ENCODE data around the gene RAPGEF4. TPM values are rescaled to one million over a fixed set of nuclear protein-coding genes. Genes with fewer than 3 reads are reported as not detected.

The RAPGEF4 gene
- polyA plus RNA-seq, 3 donors from 2014 or later, result not detected

DNA sequence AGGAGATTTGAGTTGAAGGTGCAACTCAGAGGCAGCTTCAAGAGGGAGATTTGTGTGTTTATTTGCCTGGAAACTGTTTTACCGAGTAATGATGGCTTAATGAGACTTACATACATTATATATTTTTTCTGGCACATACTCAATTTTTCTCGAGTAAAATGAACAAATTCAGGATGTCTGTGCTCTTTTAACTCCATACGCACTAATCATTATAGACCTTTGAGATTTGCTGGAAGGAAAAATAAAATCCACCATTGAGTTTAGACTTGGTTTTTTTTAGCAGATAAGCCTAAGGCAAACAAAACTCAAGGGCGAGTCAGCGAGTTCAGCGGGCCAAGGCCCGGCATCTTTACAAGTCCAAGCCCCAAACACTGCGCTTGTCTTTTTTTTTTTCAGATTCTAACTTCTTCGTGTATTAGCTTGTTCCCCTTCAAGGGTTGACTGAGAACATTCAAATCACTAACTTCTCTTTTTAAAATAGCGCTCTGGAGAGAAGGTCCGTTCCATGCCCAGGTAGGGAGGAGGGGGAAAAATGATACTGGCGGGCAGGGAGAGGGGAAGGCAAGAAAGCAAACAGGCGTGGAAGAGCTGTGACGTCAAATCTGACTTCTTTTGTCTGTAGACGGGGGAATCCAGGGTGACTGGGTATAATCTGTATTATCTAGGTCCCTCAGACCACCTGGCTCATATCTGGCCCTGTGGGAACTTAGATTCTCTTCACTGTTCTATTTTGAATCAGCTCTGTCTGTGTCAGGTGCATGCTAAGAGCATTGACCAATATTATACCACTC, 267.3 kb downstream of the RAPGEF4 start:
- H3K27ac Mint-ChIP-seq, result no peak overlapping the region

DNA sequence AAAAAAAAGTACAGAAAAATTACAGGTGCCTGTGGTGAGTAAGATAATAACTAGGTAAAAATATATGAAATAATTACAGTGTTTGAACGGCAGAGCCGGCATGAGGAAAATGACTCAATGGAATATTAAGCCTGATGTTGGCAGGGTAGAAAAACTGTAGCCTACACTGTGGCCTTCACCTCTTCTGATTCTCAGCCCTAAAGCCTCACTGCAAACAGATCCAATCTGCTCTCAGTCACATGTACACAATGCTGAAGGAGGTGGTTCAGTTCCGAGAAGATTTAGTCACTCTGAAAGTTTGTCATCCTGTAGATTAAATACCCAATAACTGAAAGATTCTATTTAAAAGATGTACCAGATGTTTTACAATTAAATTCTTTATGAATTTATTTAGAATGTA, 273.1 kb downstream of the RAPGEF4 start:
- Mint-ChIP-seq H3K4me1 (no peaks in the 10 kb centered on the region), H3K27me3 (ENCODE audit: low read depth in 3 of 3) (peaks cover 0 to 12% (median 8%) of the 10 kb centered on the region in 3 donors), H3K36me3 (no peaks in the 10 kb centered on the region), H3K27ac (no peak overlapping the region), H3K9me3 (no peaks in the 10 kb centered on the region), H3K4me3 (no peak overlapping the region)
- no peak for DNase-seq

More for the DNA sequence above, 267.3 kb downstream of the RAPGEF4 start:
- Mint-ChIP-seq H3K36me3 (no peaks in the 10 kb centered on the region), H3K9me3 (peaks cover 0 to 1% (median 0%) of the 10 kb centered on the region in 6 donors), H3K4me1 (no peaks in the 10 kb centered on the region), H3K4me3 (no peak overlapping the region), H3K27me3 (ENCODE audit: low read depth in 3 of 3) (peaks cover 3 to 5% (median 3%) of the 10 kb centered on the region in 3 donors)
- no peak for DNase-seq

DNA sequence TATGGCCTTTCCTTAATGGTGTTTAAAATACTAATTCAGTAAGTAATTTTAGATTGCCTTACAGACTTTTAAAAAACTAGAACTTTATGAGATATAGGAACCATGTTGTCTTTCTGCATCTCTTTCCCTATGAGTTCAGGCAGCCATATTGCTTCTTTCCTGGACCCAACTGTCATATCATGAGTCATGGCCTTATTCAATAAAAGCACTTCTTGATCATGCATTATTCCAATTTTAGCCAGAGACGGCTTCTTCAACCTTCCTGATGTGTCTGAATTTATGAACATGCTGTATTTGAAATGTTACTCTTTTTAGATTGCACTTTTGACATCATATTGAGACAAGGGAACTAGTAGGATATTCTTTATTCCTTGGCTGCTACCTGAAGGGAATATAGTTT, 274.6 kb downstream of the RAPGEF4 start:
- no peaks in the 10 kb centered on the region for H3K9me3 Mint-ChIP-seq
- no peaks in the 10 kb centered on the region for H3K4me1 Mint-ChIP-seq
- no peaks in the 10 kb centered on the region for H3K36me3 Mint-ChIP-seq
- peaks cover 0 to 12% (median 6%) of the 10 kb centered on the region in 3 donors for H3K27me3 Mint-ChIP-seq (ENCODE audit: low read depth in 3 of 3)
- H3K4me3 Mint-ChIP-seq, result no peak overlapping the region
- no peak overlapping the region for H3K27ac Mint-ChIP-seq
- no peak for DNase-seq

DNA sequence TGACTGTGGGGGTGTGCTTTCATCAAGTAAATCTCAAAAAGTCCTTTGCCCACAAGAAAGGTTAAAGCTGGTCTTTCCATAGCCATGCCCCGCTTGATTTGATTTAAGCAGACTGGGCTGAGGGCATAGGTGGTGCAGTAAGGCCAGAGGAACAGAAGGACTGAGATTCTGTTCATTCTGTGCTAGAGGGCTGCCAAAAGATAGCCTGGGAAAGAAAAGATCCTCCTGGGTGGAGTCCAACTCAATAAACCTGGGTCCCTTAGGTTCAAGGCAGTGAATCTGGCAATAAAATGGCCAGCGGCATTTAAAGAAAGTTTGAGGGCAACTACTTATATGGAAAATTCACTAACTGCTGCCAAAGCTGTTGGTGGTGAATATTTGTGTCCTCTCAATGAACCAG, 280.8 kb downstream of the RAPGEF4 start:
- Mint-ChIP-seq H3K27me3 (ENCODE audit: low read depth in 3 of 3) (peaks cover 2 to 5% (median 2%) of the 10 kb centered on the region in 3 donors), H3K9me3 (no peaks in the 10 kb centered on the region), H3K27ac (no peak overlapping the region), H3K4me3 (no peak overlapping the region), H3K36me3 (no peaks in the 10 kb centered on the region), H3K4me1 (no peaks in the 10 kb centered on the region)
- no peak for DNase-seq

DNA sequence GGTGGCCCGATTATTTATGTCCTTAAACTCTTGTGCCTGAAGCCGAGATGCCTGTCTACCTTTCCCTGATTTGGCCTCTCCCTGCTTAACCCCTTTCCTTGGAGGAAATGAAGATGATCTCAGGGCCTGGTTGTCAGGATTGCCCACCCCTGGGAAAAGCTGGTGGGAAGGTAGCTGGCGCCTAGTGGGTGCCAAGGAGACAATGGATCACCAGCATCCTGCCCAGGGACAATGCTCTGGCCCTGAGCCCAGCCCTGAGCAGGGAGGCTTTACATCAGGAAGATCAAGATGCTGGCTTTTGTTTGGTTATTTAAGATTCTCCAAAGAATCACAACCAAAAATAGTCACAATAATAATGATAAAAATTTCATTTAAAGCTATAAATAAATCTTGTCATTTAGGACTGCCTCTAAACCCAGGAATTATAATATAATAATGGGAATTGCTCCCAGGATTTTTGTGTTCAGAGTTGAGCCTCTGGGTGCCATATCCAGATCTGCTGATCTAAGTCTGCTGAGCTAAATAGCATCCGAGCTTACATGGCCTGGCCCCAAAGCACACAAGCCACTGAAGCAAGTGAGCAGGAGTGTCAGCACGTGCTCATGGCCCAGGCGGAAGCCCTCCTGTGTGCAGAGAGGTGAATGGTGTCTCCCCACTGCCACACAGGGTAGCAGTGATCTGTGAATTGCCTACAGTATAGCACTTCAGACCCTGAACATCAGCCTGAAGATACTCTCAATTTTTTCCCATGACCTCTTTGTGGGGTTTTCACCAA, 282.2 kb downstream of the RAPGEF4 start:
- H3K4me1 Mint-ChIP-seq, result no peaks in the 10 kb centered on the region
- no peak for DNase-seq
- no peak overlapping the region for H3K4me3 Mint-ChIP-seq
- peaks cover 0 to 5% (median 2%) of the 10 kb centered on the region in 3 donors for H3K27me3 Mint-ChIP-seq (ENCODE audit: low read depth in 3 of 3)
- H3K36me3 Mint-ChIP-seq, result no peaks in the 10 kb centered on the region
- no peaks in the 10 kb centered on the region for H3K9me3 Mint-ChIP-seq
- H3K27ac Mint-ChIP-seq, result no peak overlapping the region

DNA sequence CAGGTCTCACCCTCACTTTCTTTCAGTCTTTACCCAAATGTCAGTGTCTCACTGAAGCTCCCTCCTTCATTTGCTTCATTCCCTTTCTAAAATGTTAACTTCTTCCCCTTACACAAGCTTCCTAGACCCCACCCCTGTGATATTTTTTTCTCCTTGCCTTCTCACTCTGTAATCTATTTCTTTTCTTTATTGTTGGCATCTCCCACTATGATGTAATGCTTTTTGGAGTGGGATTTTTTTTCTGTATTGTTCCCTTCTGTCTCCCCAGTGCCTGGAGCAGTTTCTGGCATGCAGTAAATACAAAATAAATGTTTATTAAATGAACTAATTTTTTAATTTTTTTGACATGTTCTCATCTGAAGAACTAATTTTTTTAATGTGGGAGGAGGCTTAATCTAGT, 284.1 kb downstream of the RAPGEF4 start:
- peaks cover 0 to 5% (median 0%) of the 10 kb centered on the region in 3 donors for H3K27me3 Mint-ChIP-seq (ENCODE audit: low read depth in 3 of 3)
- no peak for DNase-seq
- H3K4me3 Mint-ChIP-seq, result no peak overlapping the region
- H3K9me3 Mint-ChIP-seq, result no peaks in the 10 kb centered on the region
- no peak overlapping the region for H3K27ac Mint-ChIP-seq
- no peaks in the 10 kb centered on the region for H3K4me1 Mint-ChIP-seq
- H3K36me3 Mint-ChIP-seq, result no peaks in the 10 kb centered on the region

DNA sequence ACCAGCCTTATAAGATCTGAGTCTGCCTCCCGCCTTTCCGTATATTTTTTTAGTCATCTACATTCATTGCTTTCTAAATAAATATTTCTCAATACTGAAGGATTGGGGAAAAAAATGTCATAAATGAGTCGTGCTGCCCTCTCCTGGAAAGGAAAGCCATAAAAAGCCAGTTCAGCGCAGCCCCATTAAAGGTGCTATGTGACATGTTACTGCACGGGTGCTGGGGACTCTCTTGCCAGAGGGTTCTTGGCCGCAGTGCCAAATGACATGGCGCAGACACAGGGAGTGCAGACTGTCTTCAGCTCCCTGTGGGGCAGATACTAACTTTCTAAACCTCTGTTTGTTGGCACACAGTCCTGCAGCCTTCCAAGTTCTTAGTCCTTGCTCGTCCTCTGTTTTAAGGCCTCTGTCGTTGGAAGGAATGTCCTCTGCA, 286.3 kb downstream of the RAPGEF4 start:
- Mint-ChIP-seq H3K4me3 (no peak overlapping the region), H3K4me1 (no peaks in the 10 kb centered on the region), H3K27ac (no peak overlapping the region), H3K36me3 (no peaks in the 10 kb centered on the region), H3K9me3 (no peaks in the 10 kb centered on the region), H3K27me3 (ENCODE audit: low read depth in 3 of 3) (peaks cover 0 to 2% (median 0%) of the 10 kb centered on the region in 3 donors)
- no peak for DNase-seq

DNA sequence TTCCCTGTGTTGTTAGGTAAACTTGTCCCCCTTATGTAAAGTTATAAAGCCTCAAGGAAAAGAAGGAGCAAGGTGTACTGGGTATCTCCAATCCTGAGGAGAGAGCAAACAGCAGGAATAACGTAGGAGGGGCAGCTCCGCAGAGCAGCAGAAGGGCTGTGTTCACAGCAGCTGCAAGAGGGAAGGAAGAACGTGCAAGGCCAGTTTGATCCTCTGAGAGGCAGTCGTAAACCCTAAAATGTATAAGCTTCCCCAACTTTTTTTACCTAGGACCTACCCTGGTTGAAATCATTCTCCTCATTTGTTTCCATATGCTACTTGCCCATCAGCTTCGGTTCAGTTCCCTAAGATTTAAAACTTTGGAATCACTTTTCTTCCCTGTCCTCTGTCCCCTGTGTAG, 288.1 kb downstream of the RAPGEF4 start:
- H3K9me3 Mint-ChIP-seq, result no peaks in the 10 kb centered on the region
- H3K27me3 Mint-ChIP-seq (ENCODE audit: low read depth in 3 of 3), result peaks cover 0 to 4% (median 2%) of the 10 kb centered on the region in 3 donors
- no peak overlapping the region for H3K4me3 Mint-ChIP-seq
- no peaks in the 10 kb centered on the region for H3K4me1 Mint-ChIP-seq
- no peak for DNase-seq
- H3K27ac Mint-ChIP-seq, result no peak overlapping the region
- no peaks in the 10 kb centered on the region for H3K36me3 Mint-ChIP-seq

DNA sequence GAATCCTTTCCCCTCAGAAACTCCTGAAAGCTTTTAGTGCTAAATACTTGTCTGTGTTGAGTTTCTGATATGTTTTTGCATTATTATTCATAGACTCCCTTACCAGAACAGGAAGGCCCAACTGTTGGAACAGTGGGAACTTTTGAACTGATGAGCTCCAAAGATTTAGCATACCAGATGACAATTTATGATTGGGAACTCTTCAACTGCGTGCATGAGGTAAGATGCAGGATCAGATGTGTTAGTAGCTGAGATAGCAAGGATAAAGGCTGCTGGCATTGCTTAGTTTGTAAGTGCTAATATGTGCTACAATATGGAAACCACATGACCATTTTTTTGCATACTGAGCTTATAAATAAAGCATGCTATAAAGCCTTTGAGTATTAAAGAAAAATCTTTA, 290.8 kb downstream of the RAPGEF4 start:
- no peak for DNase-seq
- Mint-ChIP-seq H3K4me1 (no peaks in the 10 kb centered on the region), H3K27ac (no peak overlapping the region), H3K27me3 (ENCODE audit: low read depth in 3 of 3) (peaks cover 0 to 4% (median 0%) of the 10 kb centered on the region in 3 donors), H3K36me3 (no peaks in the 10 kb centered on the region), H3K9me3 (no peaks in the 10 kb centered on the region), H3K4me3 (no peak overlapping the region)

DNA sequence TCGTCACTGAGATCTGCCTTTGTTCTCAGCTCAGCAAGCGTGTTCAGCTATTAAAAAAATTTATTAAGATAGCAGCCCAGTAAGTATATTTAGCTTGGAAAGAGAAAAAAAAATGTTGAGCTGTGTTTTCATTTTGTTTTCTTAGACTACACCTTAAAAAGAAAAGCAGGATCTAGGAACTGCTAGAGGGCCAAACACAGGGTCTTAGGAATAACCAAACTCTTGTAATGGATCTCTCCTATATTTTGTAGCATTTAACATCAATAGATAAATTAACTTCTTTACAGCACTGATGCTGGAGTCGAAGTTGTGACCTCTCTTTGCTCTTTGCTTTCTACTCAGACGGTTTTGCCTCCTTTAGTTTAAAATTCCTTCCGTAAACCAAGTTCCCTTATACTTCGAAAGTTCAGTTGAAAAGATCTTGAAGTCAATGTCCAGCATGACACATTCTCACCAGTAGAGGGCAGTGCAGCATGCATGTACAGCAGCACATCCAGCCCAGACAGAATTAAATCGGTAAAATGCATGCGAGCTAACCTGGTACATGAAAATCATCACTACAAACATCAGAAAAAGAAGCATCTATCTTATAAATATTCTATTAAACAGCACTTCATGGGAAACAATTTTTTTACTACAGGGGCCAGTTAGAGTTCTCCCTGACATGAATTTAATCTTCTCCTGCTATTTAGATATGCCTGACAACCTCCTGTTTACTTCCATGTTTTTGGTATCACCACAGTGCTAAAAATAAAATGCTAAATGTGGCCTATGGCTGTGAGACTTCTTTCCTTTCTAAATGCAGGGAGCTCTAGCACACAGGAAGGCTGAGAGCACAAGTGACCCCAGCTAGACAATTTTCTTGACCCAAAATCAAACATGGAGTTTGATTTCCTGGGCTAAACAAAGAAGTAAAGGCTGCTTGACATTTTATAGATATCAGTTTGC, 291.8 kb downstream of the RAPGEF4 start:
- H3K36me3 Mint-ChIP-seq, result no peaks in the 10 kb centered on the region
- peak; percentile 53 to 70 (median 65) for DNase-seq
- peaks cover 0 to 4% (median 0%) of the 10 kb centered on the region in 3 donors for H3K27me3 Mint-ChIP-seq (ENCODE audit: low read depth in 3 of 3)
- no peak overlapping the region for H3K4me3 Mint-ChIP-seq
- no peaks in the 10 kb centered on the region for H3K4me1 Mint-ChIP-seq
- H3K9me3 Mint-ChIP-seq, result no peaks in the 10 kb centered on the region
- no peak overlapping the region for H3K27ac Mint-ChIP-seq

DNA sequence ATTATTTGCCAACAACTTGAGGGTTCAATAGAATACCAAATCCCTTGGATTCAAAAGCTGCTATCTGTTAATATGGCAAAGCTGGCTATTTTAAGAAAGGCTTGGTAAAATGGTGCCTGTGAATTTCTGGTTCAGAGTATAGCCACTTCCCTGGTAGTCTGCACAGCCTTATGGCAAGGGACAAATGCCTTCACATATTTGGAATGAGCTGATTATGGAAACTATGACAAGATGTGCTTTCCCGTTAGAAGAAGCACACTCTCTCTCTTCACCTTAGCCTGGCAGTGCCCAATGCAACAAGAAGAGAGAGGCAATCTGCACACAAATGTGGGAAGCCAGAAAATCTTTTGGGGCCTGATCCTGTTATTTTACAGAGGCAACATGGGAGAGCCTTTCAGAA, 292.5 kb downstream of the RAPGEF4 start:
- H3K36me3 Mint-ChIP-seq, result no peaks in the 10 kb centered on the region
- no peak overlapping the region for H3K4me3 Mint-ChIP-seq
- no peaks in the 10 kb centered on the region for H3K4me1 Mint-ChIP-seq
- H3K9me3 Mint-ChIP-seq, result no peaks in the 10 kb centered on the region
- H3K27ac Mint-ChIP-seq, result no peak overlapping the region
- H3K27me3 Mint-ChIP-seq (ENCODE audit: low read depth in 3 of 3), result peaks cover 0 to 6% (median 0%) of the 10 kb centered on the region in 3 donors
- DNase-seq, result no peak

DNA sequence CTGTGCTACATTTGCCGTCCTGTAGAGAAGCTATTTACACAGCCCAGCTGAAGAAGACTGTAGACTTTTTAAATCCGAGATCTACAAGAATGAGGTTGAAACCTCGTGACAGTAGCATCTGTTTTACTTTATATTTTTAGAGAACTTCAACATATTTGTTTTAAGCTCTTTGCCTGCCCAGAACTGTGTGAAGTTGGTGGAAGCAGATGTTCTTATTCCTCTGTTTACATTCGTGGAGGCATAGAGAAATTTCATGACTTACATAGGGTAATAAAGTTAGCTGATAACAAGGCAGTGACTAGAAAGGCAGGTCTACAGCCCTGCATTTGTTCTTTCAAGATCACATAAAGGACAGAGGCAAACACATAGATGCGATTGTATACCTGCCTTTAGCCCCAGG, 293.0 kb downstream of the RAPGEF4 start:
- no peaks in the 10 kb centered on the region for H3K4me1 Mint-ChIP-seq
- H3K27ac Mint-ChIP-seq, result no peak overlapping the region
- H3K27me3 Mint-ChIP-seq (ENCODE audit: low read depth in 3 of 3), result peaks cover 0 to 6% (median 0%) of the 10 kb centered on the region in 3 donors
- DNase-seq, result no peak
- H3K4me3 Mint-ChIP-seq, result no peak overlapping the region
- no peaks in the 10 kb centered on the region for H3K36me3 Mint-ChIP-seq
- H3K9me3 Mint-ChIP-seq, result no peaks in the 10 kb centered on the region

DNA sequence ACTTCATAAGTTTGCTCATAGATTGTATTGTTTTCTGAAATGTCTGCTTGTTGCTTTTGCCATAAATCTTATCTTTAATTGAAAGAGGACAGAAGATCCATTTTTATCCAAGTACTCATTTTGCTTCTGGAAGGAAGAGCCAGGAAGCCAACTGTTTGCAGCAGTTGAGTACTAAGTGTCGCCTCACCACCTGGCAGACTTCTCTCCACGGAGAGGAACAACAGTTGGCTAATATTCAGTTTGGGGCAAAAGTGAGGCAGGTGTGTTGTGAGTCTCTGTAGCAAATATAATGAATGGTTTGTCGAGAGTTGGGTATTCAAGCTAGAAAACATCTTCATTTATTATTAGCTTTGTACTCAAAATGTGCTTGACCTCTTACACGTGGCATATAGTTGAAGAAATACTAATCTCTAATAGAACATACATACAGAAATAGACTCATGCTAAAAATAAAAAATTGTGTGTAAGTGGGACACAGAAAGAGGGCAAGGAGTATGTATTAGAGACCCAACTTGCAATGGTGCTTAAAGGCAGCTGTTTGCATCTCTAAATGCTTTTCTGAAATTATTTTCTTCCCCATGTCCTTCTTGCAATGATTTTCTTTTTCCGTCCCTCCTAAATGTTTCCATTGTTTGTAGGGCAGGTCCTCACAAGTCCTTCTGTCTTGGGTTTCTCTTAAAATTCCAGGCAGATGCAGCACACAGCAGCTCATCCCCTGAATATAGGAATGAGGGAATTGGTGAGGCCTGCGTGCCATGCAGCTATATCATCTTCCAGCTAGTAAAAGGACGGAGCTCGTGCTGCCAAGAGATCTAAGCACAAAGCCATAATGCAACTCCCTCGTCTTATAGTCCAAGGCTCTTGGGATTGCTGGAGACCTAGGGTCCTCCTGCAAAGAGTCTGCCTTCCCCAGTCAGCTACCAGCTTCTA, 295.2 kb downstream of the RAPGEF4 start:
- no peak for DNase-seq
- H3K4me1 Mint-ChIP-seq, result no peaks in the 10 kb centered on the region
- peaks cover 0 to 9% (median 0%) of the 10 kb centered on the region in 3 donors for H3K27me3 Mint-ChIP-seq (ENCODE audit: low read depth in 3 of 3)
- H3K36me3 Mint-ChIP-seq, result no peaks in the 10 kb centered on the region
- no peak overlapping the region for H3K4me3 Mint-ChIP-seq
- no peak overlapping the region for H3K27ac Mint-ChIP-seq
- no peaks in the 10 kb centered on the region for H3K9me3 Mint-ChIP-seq

Data from immature natural killer cell (primary cell).